H1 (cell line): ENCODE results near the gene NFE2L2. TPM values are rescaled to one million over a fixed set of nuclear protein-coding genes. Genes with fewer than 3 reads are reported as not detected.

Source experiments
- BACH1 ChIP-seq: IDR thresholded peaks from 2 replicates; pipeline ENCODE4 v1.6.1; 2012; ENCODE audit warnings: low read length, improper control_type of control experiment
- BRCA1 ChIP-seq: IDR thresholded peaks from 2 replicates; pipeline ENCODE4 v1.6.1; 2012; ENCODE audit warnings: low read depth, low read length, improper control_type of control experiment
- CREB1 ChIP-seq: IDR thresholded peaks from 2 replicates; pipeline ENCODE4 v1.6.1; 2012; ENCODE audit warnings: inconsistent platforms
- CTCF ChIP-seq, 3 experiments: IDR thresholded peaks; 1 replicate in 2 of 3; 2 replicates in 1 of 3; pipeline versions ENCODE4 v1.5.1 to v1.6.1; 2011; ENCODE audit warnings: low read length in 3 of 3, mild to moderate bottlenecking in 3 of 3, inconsistent platforms in 2 of 3, low read depth in 1 of 3, moderate library complexity in 1 of 3; ENCODE audit not compliant: insufficient read depth in 1 of 3; ENCODE audit errors: control extremely low read depth in 1 of 3
- JUN ChIP-seq: IDR thresholded peaks from 2 replicates; pipeline ENCODE4 v1.6.1; 2011; ENCODE audit warnings: low read depth, mild to moderate bottlenecking, improper control_type of control experiment, low read length
- KDM4A ChIP-seq: IDR thresholded peaks from one replicate; pipeline ENCODE4 v1.7.1; 2012; ENCODE audit warnings: low read depth, mild to moderate bottlenecking, moderate library complexity, low read length, inconsistent platforms; ENCODE audit not compliant: severe bottlenecking
- SRF ChIP-seq: IDR thresholded peaks from 2 replicates; pipeline ENCODE4 v1.6.1; 2011; ENCODE audit warnings: mild to moderate bottlenecking, low read depth, low read length, moderate library complexity
- TEAD4 ChIP-seq: IDR thresholded peaks from 2 replicates; pipeline ENCODE4 v1.6.1; 2012; ENCODE audit warnings: low read depth, low read length, inconsistent platforms, mixed read lengths
- ZNF274 ChIP-seq: IDR thresholded peaks from 2 replicates; pipeline ENCODE4 v1.7.0; 2012; ENCODE audit warnings: low read length, borderline replicate concordance; ENCODE audit errors: extremely low read depth
- polyA plus RNA-seq, 7 experiments: library from polyadenylated mRNA; depleted of rRNA in 3 of 7; stranded (reverse) in 5 of 7; unstranded in 2 of 7; fragments of >200 nt in 5 of 7; fragments of 200-250 nt in 2 of 7; gene quantifications; 1 replicate in 5 of 7; 2 replicates in 1 of 7; 4 replicates in 1 of 7; pipeline versions ENCODE4 v1.2.1 to v1.2.3, GENCODE V29; 2011 to 2013; ENCODE audit warnings: missing spikeins in 2 of 7, mixed read lengths in 2 of 7
- total RNA-seq: library from RNA; stranded (reverse); fragmentation: NEBNext Ultra II Directional; extraction: Animal tissue kit (Norgen Biotek cat#: 25700); gene quantifications from 2 replicates; pipeline ENCODE4 v1.2.1, GENCODE V29; 2021
- TF ChIP-seq, protein P1 (sequence below): fragments of 300-600 bp; sonication (generic); IDR thresholded peaks from 2 replicates; pipeline ENCODE4 v1.7.1; 2012; ENCODE audit warnings: low read length, moderate library complexity, mild to moderate bottlenecking, inconsistent platforms; ENCODE audit not compliant: insufficient replicate concordance

The NFE2L2 gene
- total and polyA plus RNA-seq, 2 of the 8 experiments (the other 6 are each of a cell fraction or from before 2014, with no cell fraction given): 33.2 to 34.5 TPM

- TF ChIP-seq, protein P1, sequence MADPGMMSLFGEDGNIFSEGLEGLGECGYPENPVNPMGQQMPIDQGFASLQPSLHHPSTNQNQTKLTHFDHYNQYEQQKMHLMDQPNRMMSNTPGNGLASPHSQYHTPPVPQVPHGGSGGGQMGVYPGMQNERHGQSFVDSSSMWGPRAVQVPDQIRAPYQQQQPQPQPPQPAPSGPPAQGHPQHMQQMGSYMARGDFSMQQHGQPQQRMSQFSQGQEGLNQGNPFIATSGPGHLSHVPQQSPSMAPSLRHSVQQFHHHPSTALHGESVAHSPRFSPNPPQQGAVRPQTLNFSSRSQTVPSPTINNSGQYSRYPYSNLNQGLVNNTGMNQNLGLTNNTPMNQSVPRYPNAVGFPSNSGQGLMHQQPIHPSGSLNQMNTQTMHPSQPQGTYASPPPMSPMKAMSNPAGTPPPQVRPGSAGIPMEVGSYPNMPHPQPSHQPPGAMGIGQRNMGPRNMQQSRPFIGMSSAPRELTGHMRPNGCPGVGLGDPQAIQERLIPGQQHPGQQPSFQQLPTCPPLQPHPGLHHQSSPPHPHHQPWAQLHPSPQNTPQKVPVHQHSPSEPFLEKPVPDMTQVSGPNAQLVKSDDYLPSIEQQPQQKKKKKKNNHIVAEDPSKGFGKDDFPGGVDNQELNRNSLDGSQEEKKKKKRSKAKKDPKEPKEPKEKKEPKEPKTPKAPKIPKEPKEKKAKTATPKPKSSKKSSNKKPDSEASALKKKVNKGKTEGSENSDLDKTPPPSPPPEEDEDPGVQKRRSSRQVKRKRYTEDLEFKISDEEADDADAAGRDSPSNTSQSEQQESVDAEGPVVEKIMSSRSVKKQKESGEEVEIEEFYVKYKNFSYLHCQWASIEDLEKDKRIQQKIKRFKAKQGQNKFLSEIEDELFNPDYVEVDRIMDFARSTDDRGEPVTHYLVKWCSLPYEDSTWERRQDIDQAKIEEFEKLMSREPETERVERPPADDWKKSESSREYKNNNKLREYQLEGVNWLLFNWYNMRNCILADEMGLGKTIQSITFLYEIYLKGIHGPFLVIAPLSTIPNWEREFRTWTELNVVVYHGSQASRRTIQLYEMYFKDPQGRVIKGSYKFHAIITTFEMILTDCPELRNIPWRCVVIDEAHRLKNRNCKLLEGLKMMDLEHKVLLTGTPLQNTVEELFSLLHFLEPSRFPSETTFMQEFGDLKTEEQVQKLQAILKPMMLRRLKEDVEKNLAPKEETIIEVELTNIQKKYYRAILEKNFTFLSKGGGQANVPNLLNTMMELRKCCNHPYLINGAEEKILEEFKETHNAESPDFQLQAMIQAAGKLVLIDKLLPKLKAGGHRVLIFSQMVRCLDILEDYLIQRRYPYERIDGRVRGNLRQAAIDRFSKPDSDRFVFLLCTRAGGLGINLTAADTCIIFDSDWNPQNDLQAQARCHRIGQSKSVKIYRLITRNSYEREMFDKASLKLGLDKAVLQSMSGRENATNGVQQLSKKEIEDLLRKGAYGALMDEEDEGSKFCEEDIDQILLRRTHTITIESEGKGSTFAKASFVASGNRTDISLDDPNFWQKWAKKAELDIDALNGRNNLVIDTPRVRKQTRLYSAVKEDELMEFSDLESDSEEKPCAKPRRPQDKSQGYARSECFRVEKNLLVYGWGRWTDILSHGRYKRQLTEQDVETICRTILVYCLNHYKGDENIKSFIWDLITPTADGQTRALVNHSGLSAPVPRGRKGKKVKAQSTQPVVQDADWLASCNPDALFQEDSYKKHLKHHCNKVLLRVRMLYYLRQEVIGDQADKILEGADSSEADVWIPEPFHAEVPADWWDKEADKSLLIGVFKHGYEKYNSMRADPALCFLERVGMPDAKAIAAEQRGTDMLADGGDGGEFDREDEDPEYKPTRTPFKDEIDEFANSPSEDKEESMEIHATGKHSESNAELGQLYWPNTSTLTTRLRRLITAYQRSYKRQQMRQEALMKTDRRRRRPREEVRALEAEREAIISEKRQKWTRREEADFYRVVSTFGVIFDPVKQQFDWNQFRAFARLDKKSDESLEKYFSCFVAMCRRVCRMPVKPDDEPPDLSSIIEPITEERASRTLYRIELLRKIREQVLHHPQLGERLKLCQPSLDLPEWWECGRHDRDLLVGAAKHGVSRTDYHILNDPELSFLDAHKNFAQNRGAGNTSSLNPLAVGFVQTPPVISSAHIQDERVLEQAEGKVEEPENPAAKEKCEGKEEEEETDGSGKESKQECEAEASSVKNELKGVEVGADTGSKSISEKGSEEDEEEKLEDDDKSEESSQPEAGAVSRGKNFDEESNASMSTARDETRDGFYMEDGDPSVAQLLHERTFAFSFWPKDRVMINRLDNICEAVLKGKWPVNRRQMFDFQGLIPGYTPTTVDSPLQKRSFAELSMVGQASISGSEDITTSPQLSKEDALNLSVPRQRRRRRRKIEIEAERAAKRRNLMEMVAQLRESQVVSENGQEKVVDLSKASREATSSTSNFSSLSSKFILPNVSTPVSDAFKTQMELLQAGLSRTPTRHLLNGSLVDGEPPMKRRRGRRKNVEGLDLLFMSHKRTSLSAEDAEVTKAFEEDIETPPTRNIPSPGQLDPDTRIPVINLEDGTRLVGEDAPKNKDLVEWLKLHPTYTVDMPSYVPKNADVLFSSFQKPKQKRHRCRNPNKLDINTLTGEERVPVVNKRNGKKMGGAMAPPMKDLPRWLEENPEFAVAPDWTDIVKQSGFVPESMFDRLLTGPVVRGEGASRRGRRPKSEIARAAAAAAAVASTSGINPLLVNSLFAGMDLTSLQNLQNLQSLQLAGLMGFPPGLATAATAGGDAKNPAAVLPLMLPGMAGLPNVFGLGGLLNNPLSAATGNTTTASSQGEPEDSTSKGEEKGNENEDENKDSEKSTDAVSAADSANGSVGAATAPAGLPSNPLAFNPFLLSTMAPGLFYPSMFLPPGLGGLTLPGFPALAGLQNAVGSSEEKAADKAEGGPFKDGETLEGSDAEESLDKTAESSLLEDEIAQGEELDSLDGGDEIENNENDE: no peak
- TF ChIP-seq ZNF274 (no peak), KDM4A (no peak), SRF (no peak), CTCF (IDR thresholded peaks at IDR 0.05; ENCODE audit: control extremely low read depth in 1 of 3, insufficient read depth in 1 of 3, low read depth in 1 of 3, low read length in 3 of 3) (no peak), BACH1 (no peak), TEAD4 (no peak), CREB1 (no peak), JUN (no peak), BRCA1 (no peak)
Observed at GRCh38 chr2:177241711-177242120, 22.8 kb downstream of the NFE2L2 start (continued).
